Pulmonary artery endothelial cell (primary cell): ENCODE data around the gene DMD. TPM values are rescaled to one million over a fixed set of nuclear protein-coding genes. Genes with fewer than 3 reads are reported as not detected.

Experiments used
- DNase-seq: peaks from one replicate; pipeline ENCODE4 v3.0.0-alpha.2; 2011; ENCODE audit warnings: low read depth, low spot score
- total RNA-seq: library from RNA; depleted of rRNA; stranded (reverse); fragments of >200 nt; gene quantifications from 2 replicates; pipeline ENCODE4 v1.2.3, GENCODE V29; 2014

The DMD gene
- total RNA-seq, 1 donor from 2014 or later = 5.7 TPM

DNA sequence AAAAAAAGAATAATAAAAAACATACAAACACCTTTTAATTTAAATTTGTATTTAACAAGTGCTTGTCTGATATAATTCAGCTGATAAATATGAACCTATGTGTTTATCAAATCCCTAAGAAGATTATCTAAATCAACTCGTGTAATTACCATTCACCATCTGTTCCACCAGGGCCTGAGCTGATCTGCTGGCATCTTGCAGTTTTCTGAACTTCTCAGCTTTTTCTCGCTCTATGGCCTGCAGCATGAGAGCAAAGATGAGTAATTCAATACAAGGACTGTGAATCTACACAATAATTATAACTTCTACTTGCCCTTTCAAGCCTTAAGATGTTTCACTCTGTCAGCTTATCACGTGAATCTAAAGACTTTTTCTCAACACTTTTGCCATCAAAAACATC is 709.7 kb downstream of the DMD start:
- no peak for DNase-seq

DNA sequence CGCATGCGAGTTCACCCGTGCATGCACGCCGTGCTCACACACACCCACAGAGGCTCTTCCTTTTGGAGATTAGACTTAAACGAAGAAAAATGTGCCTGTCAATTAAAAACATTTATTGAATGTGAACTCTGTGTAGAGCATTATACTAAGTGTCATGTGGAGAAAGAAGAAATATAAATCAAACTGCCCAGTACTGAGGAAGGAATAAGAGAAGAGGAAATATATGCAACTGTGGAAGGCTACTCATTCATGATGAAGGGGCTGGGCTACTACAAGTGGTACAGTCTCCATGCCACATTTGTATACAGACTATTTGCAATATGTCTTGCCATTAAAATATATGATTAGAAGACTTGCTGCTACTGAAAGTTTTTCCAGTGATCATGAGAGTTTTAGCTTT is 714.7 kb downstream of the DMD start:
- no peak for DNase-seq

GRCh38 chrX:32495855-32496254 is 715.5 kb downstream of the DMD start:
- no peak for DNase-seq

DNA sequence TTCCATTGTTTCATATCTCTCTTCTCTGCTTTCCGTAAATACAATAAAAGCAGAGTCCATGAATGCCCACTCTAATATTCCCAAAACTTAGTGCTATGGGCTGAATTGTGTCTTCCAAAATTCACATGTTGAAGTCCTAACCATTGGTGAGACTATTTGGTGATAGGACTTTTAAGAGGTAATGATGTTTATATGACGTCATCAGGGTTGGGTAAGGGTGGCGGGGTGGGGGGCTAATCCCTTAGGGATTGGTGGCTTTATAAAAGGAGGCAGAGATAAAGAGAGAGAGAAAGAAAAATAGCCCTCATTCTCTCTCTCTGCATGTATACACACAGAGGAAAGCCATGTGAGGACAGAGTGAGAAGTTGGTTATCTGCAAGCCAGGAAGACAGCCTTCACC is 722.2 kb downstream of the DMD start:
- DNase-seq = no peak

DNA sequence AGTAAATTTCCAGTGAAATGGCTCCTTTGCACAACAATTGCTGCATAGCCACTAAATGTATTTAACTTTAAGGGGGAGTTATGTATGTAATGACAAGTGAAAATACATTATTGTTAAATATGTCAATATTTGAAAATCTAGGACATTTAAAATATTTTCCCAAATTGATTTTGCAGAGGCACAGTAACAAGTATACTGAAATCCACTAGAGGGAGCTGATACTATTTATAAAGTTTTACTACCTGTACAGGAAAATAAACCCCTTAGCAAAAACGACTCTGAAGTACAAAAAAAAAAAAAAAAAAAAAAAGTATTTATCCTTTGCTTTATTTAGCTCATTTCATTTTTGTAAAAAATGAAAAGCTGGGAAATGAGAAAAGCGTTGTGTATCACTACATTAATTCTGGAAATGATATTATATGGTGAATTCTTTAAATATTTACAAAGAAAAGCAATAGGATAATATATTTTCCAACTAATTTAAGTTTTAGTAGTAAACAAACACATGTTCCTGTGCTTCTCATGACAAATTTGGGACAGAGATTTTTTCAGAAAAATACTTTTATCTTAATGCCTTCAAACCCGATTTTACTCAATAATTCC is 727.7 kb downstream of the DMD start:
- no peak for DNase-seq

GRCh38 chrX:32480019-32480418 is 731.3 kb downstream of the DMD start:
- DNase-seq = no peak

DNA sequence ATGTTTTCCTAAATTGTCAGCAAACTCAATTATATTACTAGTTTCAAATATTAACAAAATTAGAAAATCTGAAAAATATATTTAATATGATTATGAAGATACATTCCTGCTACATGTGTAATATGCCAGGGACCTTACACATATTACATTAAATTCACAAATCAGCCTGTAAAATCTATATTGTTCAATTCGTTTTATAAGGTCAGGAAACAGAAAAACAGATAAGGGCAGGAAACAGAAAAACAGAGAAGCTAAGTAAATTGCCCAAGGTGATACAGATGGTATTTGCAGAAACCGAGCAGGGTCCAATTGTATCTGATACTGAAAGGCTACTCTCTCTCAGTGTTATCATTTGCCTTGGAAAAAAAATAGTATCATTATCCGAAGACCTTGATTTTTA is 739.0 kb downstream of the DMD start:
- no peak for DNase-seq

GRCh38 chrX:32455704-32456103 is 755.6 kb downstream of the DMD start:
- DNase-seq = no peak

- DNase-seq = no peak
Measured at GRCh38 chrX:32451954-32452695, 759.2 kb downstream of the DMD start.

GRCh38 chrX:32448945-32449344 is 762.4 kb downstream of the DMD start:
- DNase-seq = no peak

- DNase-seq = no peak
Measured at GRCh38 chrX:32448320-32448719, 763.0 kb downstream of the DMD start.

- no peak for DNase-seq
Measured at GRCh38 chrX:32447640-32448039, 763.7 kb downstream of the DMD start.

GRCh38 chrX:32443841-32444240 is 767.5 kb downstream of the DMD start:
- no peak for DNase-seq

- no peak for DNase-seq
Measured at GRCh38 chrX:32421266-32421665, 790.1 kb downstream of the DMD start.

DNA sequence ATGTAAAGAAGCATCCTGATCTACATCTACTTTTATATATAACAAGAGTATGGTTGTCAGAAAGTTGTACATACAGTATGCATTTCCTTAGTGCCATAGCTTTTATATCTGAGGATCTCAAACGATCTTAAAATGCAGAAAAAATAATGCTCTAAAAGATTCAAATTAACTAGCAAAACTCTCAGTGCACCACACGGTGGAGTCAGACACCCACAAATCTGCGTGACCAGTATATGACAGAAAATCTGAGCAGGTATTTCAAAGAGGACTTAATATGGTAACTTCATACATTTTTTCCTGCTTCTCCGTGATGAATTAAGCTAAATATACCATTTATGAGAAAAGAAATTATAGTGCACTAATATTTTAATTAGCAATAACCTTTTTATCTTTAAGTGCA is 803.0 kb downstream of the DMD start:
- no peak for DNase-seq

- DNase-seq = no peak
Measured at GRCh38 chrX:32397562-32398216, 813.7 kb downstream of the DMD start.

DNA sequence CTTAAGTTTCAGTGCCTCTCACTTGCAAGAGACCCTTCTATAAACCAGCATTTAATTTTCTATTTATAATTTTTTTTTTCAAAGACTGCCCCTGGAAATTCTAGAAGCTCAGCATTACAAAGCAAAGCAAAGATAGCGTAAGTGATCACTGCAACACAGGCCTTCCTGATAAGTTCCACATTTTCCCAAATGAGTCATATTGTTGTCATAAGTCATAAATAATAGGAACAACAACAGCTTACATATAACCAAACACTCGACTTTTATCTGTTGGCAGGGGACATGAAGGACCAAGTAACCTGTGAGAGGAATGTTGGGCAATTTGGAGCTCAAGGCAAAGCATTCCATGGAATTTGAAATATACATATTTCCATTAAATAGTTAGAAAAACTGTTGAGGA is 815.5 kb downstream of the DMD start:
- DNase-seq = no peak

DNA sequence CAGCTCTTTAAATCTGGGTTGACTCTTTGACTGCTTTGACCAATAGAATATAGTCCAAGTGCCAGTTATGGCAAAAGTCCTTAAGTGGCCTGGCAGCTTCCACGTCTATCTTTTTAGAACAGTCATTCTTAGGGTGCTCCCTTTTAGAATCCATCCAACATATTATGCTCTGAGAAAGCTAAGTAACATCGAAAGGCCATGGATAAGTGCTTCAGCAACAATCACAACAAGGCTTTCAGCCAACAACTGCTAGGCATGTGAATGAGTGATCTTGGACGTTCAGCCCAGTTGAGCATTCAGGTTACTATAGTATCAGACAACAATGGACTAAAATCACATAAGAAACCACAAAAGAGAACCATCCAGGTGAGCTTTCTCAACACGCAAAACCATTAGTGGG is 818.7 kb downstream of the DMD start:
- DNase-seq = no peak

DNA sequence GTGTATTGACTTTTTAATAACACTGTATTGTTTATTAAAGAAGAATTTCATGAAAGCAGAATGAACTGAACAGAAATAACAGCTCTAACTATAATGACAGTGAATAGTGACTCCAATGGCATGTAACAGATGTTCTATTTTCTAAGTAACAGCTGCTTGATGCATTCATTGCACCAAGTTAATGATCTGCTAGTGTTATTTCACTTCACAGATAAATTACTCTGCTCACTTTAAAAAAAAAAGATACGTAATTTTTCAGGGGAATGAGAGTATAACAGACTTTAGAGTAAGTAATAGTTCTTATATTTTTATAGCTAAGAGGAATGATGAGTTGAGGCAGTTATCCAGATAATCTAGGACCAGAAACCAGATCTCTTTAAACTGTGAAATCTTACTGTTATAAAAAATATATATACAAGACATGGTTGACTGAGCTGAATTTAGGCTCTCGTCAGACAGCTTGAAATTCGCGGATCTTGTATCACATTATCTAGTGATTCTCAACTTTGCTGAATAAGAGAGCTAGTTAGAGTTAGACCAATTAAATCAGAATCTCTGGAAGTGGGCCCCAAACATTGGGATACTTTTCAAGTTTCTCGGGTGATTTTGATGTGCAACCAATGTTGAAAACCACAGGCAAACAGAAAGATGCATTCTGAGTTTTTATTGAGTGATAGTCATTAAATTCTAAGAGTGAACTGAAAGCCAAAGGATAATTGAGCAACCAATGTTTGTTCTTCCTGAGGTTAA is 840.7 kb downstream of the DMD start:
- no peak for DNase-seq

- no peak for DNase-seq
Measured at GRCh38 chrX:32293962-32294700, 917.2 kb downstream of the DMD start.

DNA sequence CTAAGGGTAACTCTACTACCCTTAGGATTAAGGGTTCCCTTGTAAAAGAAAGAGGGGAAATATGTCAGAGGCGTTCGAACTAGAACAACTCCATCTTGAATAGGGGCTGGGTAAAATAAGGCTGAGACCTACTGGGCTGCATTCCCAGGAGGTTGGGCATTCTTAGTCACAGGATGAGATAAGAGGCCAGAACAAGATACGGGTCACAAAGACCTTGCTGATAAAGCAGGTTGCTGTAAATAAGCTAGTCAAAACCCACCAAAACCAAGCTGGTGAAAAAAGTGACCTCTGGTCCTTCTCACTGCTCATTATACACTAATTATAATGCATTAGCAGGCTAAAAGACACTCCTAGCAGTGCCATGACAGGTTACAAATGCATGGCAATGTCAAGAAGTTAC is 922.0 kb downstream of the DMD start:
- no peak for DNase-seq
